Measurements from ENCODE around the gene TMPRSS11F. TPM values are rescaled to one million over a fixed set of nuclear protein-coding genes. Genes with fewer than 3 reads are reported as not detected.

The TMPRSS11F gene
- total RNA-seq, 1 donor from 2014 or later = 1.1 TPM

- Mint-ChIP-seq H3K9me3 (no peaks in the 10 kb centered on the region), H3K27ac (no peak overlapping the region), H3K4me3 (no peak overlapping the region), H3K4me1 (no peaks in the 10 kb centered on the region), H3K27me3 (ENCODE audit: low read depth) (no peaks in the 10 kb centered on the region), H3K36me3 (no peaks in the 10 kb centered on the region)
- DNase-seq (ENCODE audit: low spot score in 2 of 2, unreplicated experiment in 2 of 2) = no peak
- TF ChIP-seq, protein P1, sequence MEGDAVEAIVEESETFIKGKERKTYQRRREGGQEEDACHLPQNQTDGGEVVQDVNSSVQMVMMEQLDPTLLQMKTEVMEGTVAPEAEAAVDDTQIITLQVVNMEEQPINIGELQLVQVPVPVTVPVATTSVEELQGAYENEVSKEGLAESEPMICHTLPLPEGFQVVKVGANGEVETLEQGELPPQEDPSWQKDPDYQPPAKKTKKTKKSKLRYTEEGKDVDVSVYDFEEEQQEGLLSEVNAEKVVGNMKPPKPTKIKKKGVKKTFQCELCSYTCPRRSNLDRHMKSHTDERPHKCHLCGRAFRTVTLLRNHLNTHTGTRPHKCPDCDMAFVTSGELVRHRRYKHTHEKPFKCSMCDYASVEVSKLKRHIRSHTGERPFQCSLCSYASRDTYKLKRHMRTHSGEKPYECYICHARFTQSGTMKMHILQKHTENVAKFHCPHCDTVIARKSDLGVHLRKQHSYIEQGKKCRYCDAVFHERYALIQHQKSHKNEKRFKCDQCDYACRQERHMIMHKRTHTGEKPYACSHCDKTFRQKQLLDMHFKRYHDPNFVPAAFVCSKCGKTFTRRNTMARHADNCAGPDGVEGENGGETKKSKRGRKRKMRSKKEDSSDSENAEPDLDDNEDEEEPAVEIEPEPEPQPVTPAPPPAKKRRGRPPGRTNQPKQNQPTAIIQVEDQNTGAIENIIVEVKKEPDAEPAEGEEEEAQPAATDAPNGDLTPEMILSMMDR (IDR thresholded peaks at IDR 0.05; ENCODE audit: unreplicated experiment) = no peak
These were observed 91.4 kb downstream of the TMPRSS11F start for GRCh38 chr4:68038272-68038671.

GRCh38 chr4:68021185-68021584 is 108.5 kb downstream of the TMPRSS11F start:
- Mint-ChIP-seq H3K27ac (no peak overlapping the region), H3K36me3 (no peaks in the 10 kb centered on the region), H3K27me3 (ENCODE audit: low read depth) (no peaks in the 10 kb centered on the region), H3K4me1 (no peaks in the 10 kb centered on the region), H3K9me3 (no peaks in the 10 kb centered on the region), H3K4me3 (no peak overlapping the region)
- TF ChIP-seq, protein P1 (IDR thresholded peaks at IDR 0.05; ENCODE audit: unreplicated experiment) = no peak
- no peak for DNase-seq (ENCODE audit: low spot score in 2 of 2, unreplicated experiment in 2 of 2)

- Mint-ChIP-seq H3K4me1 (peaks cover 3% of the 10 kb centered on the region), H3K36me3 (no peaks in the 10 kb centered on the region), H3K27ac (no peak overlapping the region), H3K4me3 (no peak overlapping the region), H3K9me3 (peaks cover 6% of the 10 kb centered on the region), H3K27me3 (ENCODE audit: low read depth) (no peaks in the 10 kb centered on the region)
- TF ChIP-seq, protein P1 (IDR thresholded peaks at IDR 0.05; ENCODE audit: unreplicated experiment) = no peak
- DNase-seq (ENCODE audit: low spot score in 2 of 2, unreplicated experiment in 2 of 2) = no peak
These were observed 118.0 kb downstream of the TMPRSS11F start for GRCh38 chr4:68011684-68012083.

Other genes with a start within 250 kb of the TMPRSS11F start
- not detected in 3 replicates for gene TMPRSS11D, start 245.9 kb downstream of the TMPRSS11F start, total RNA-seq
- 1.6 to 1.8 TPM (median 1.8 TPM) in 3 replicates for gene TMPRSS11A, start 166.4 kb downstream of the TMPRSS11F start, total RNA-seq
- gene TMPRSS11B, start 115.8 kb upstream of the TMPRSS11F start, total RNA-seq = not detected in 3 replicates
- 137 to 146 TPM (median 146 TPM) in 3 replicates for gene YTHDC1, start 220.2 kb upstream of the TMPRSS11F start, total RNA-seq